HepG2 (cell line): ENCODE results near the gene PIP5KL1. TPM values are rescaled to one million over a fixed set of nuclear protein-coding genes. Genes with fewer than 3 reads are reported as not detected.

Experiments
- ARID4A ChIP-seq: sonication (generic); formaldehyde crosslinking; IDR thresholded peaks from 2 replicates; pipeline ENCODE4 v1.5.0; 2020; ENCODE audit warnings: mild to moderate bottlenecking, missing genetic modification reagents, borderline replicate concordance
- CBFB ChIP-seq: sonication (generic); formaldehyde crosslinking; IDR thresholded peaks from 2 replicates; pipeline ENCODE4 v1.4.0; 2020; ENCODE audit warnings: missing genetic modification reagents
- ELF1 ChIP-seq: sonication (generic); formaldehyde crosslinking; IDR thresholded peaks from 2 replicates; pipeline ENCODE4 v1.4.0; 2020; ENCODE audit warnings: missing genetic modification reagents
- FOXA1 ChIP-seq, 2 experiments: fragments of 450-650 bp in 1 of 2; sonication (generic) in 1 of 2; formaldehyde crosslinking in 1 of 2; IDR thresholded peaks; 2 replicates each; pipeline versions ENCODE4 v1.4.0 to v1.6.1; 2016 to 2020; ENCODE audit warnings: missing genetic modification reagents in 1 of 2
- HDAC1 ChIP-seq: sonication (generic); formaldehyde crosslinking; IDR thresholded peaks from 2 replicates; pipeline ENCODE4 v1.5.1; 2020; ENCODE audit warnings: mild to moderate bottlenecking, missing genetic modification reagents
- HNF4A ChIP-seq: sonication (generic); formaldehyde crosslinking; IDR thresholded peaks from 2 replicates; pipeline ENCODE4 v1.4.0; 2020; ENCODE audit warnings: missing genetic modification reagents
- KAT8 ChIP-seq: IDR thresholded peaks from 2 replicates; pipeline ENCODE4 v1.6.1; 2016; ENCODE audit warnings: missing genetic modification reagents, missing compliant biosample characterization
- KDM3A ChIP-seq: IDR thresholded peaks from 2 replicates; pipeline ENCODE4 v1.6.1; 2018; ENCODE audit warnings: low read depth, missing compliant biosample characterization
- KLF11 ChIP-seq: IDR thresholded peaks from 2 replicates; pipeline ENCODE4 v1.6.1; 2016; ENCODE audit warnings: missing compliant biosample characterization
- LCORL ChIP-seq, 2 experiments: fragments of 450-650 bp in 1 of 2; sonication (generic) in 1 of 2; formaldehyde crosslinking in 1 of 2; IDR thresholded peaks; 2 replicates each; pipeline versions ENCODE4 v1.5.0 to v1.6.1; 2017 to 2020; ENCODE audit warnings: antibody characterized with exemption in 1 of 2, missing genetic modification reagents in 1 of 2
- MED1 ChIP-seq: sonication (generic); formaldehyde crosslinking; IDR thresholded peaks from 2 replicates; pipeline ENCODE4 v1.4.0; 2020; ENCODE audit warnings: missing genetic modification reagents
- MED13 ChIP-seq: sonication (generic); formaldehyde crosslinking; IDR thresholded peaks from 2 replicates; pipeline ENCODE4 v1.5.0; 2020; ENCODE audit warnings: missing genetic modification reagents
- MXD4 ChIP-seq: IDR thresholded peaks from 2 replicates; pipeline ENCODE4 v1.6.1; 2016; ENCODE audit warnings: mild to moderate bottlenecking, missing biosample characterization, missing genetic modification reagents
- MYPOP ChIP-seq: sonication (generic); formaldehyde crosslinking; IDR thresholded peaks from 2 replicates; pipeline ENCODE4 v1.8.1; 2023; ENCODE audit warnings: mild to moderate bottlenecking, moderate library complexity, missing genetic modification reagents
- NFYC ChIP-seq: IDR thresholded peaks from 2 replicates; pipeline ENCODE4 v1.6.1; 2016; ENCODE audit warnings: missing genetic modification reagents, missing compliant biosample characterization
- POLR2AphosphoS2 ChIP-seq: IDR thresholded peaks from 2 replicates; pipeline ENCODE4 v1.6.1; 2011; ENCODE audit warnings: low read depth, low read length, improper control_type of control experiment
- SAP130 ChIP-seq: IDR thresholded peaks from 2 replicates; pipeline ENCODE4 v1.6.1; 2016; ENCODE audit warnings: low read depth
- SOX6 ChIP-seq, 2 experiments: fragments of 450-650 bp in 1 of 2; sonication (generic) in 1 of 2; formaldehyde crosslinking in 1 of 2; IDR thresholded peaks; 2 replicates each; pipeline versions ENCODE4 v1.4.0 to v1.6.1; 2017 to 2020; ENCODE audit warnings: antibody characterized with exemption in 1 of 2, mild to moderate bottlenecking in 1 of 2, missing genetic modification reagents in 1 of 2
- SP5 ChIP-seq: IDR thresholded peaks from 2 replicates; pipeline ENCODE4 v1.6.1; 2016; ENCODE audit warnings: low read depth, borderline replicate concordance
- SRY ChIP-seq: sonication (generic); formaldehyde crosslinking; IDR thresholded peaks from 2 replicates; pipeline ENCODE4 v1.8.0; 2022; ENCODE audit warnings: mild to moderate bottlenecking, missing genetic modification reagents
- ZBTB33 ChIP-seq: sonication (generic); formaldehyde crosslinking; IDR thresholded peaks from 2 replicates; pipeline ENCODE4 v1.4.0; 2020; ENCODE audit warnings: missing genetic modification reagents
- ZNF292 ChIP-seq: sonication (generic); formaldehyde crosslinking; IDR thresholded peaks from 2 replicates; pipeline ENCODE4 v1.8.1; 2022; ENCODE audit warnings: mild to moderate bottlenecking, low read depth, missing genetic modification reagents, borderline replicate concordance
- ZNF33A ChIP-seq: sonication (generic); formaldehyde crosslinking; IDR thresholded peaks from 2 replicates; pipeline ENCODE4 v1.5.1; 2020; ENCODE audit warnings: missing genetic modification reagents, mild to moderate bottlenecking, moderate library complexity, borderline replicate concordance
- ZNF749 ChIP-seq: sonication (generic); formaldehyde crosslinking; IDR thresholded peaks from 2 replicates; pipeline ENCODE4 v1.8.0; 2022; ENCODE audit warnings: mild to moderate bottlenecking, missing genetic modification reagents, moderate library complexity, borderline replicate concordance
- ZNF878 ChIP-seq: sonication (generic); formaldehyde crosslinking; IDR thresholded peaks from 2 replicates; pipeline ENCODE4 v1.8.1; 2023; ENCODE audit warnings: mild to moderate bottlenecking, missing genetic modification reagents, moderate library complexity
- polyA plus RNA-seq, 8 experiments: library from polyadenylated mRNA; depleted of rRNA in 3 of 8; stranded (reverse) in 7 of 8; unstranded in 1 of 8; fragments of >200 nt; fragmentation: Illumina TruSeq in 4 of 8; extraction: Trizol in 4 of 8; gene quantifications; 2 replicates each; pipeline versions ENCODE4 v1.2.1 to v1.2.3, GENCODE V29; 2011 to 2016; ENCODE audit warnings: low read depth in 4 of 8, missing spikeins in 1 of 8, mixed read lengths in 1 of 8; ENCODE audit not compliant: insufficient read depth in 1 of 8
- total RNA-seq, 5 experiments: library from RNA; depleted of rRNA; stranded (reverse); fragments of >200 nt; fragmentation: Illumina TruSeq; extraction: Trizol; gene quantifications; 2 replicates each; pipeline ENCODE4 v1.2.3, GENCODE V29; 2016; ENCODE audit warnings: low read depth in 1 of 5

The PIP5KL1 gene
- total and polyA plus RNA-seq, 2 of the 13 experiments (the other 11 are each of a cell fraction or from before 2014, with no cell fraction given), result 0.20 to 0.49 TPM

- TF ChIP-seq NFYC (peak; percentile 60), FOXA1 (IDR thresholded peaks at IDR 0.05) (no peak), FOXA1 (CRISPR knock-in tag; IDR thresholded peaks at IDR 0.05) (peak; percentile 86), MED1 (CRISPR knock-in tag) (peak; percentile 66), MED13 (CRISPR knock-in tag) (no peak), KAT8 (CRISPR knock-in tag) (no peak), KDM3A (CRISPR knock-in tag) (peak; percentile 60; the same call in 1 of the 2 replicates), ZBTB33 (CRISPR knock-in tag) (peak; percentile 33; the same call in 1 of the 2 replicates), CBFB (peak; percentile 22; the same call in 1 of the 2 replicates), MXD4 (CRISPR knock-in tag) (peak; percentile 31; the same call in 1 of the 2 replicates), ZNF292 (no peak), MYPOP (peak; percentile 29; the same call in 1 of the 2 replicates), SRY (CRISPR knock-in tag) (peak; percentile 56; the same call in 1 of the 2 replicates), ARID4A (peak; percentile 56; the same call in 1 of the 2 replicates), SAP130 (peak; percentile 89), HDAC1 (peak; percentile 63), HNF4A (CRISPR knock-in tag) (peak; percentile 64), LCORL (IDR thresholded peaks at IDR 0.05) (no peak), LCORL (CRISPR knock-in tag; IDR thresholded peaks at IDR 0.05) (0 out of 2 replicates have a peak, but pooled peaks have one; percentile 49), ZNF878 (CRISPR knock-in tag) (no peak), ZNF749 (CRISPR knock-in tag) (no peak), ZNF33A (no peak), POLR2AphosphoS2 (no peak), SP5 (peak; percentile 48; the same call in 1 of the 2 replicates), ELF1 (CRISPR knock-in tag) (peak; percentile 69), KLF11 (CRISPR knock-in tag) (no peak), SOX6 (IDR thresholded peaks at IDR 0.05) (no peak), SOX6 (CRISPR knock-in tag; IDR thresholded peaks at IDR 0.05) (peak; percentile 64)
Measured at GRCh38 chr9:127897193-127897692, 33.3 kb downstream of the PIP5KL1 start (continued).
